Psoas muscle (tissue), 8 donors: ENCODE data around the gene SASH3. TPM values are rescaled to one million over a fixed set of nuclear protein-coding genes. Genes with fewer than 3 reads are reported as not detected.

Experiments
- ATAC-seq, 4 donors: fragments of 200-7000 bp; cut with Tn5 transposase; one replicate each; pipeline ENCODE4 v1.9.1; 2020; ENCODE audit warnings: moderate library complexity in 3 of 4, mild to moderate bottlenecking in 2 of 4
- DNase-seq, 2 donors: peaks; one replicate each; pipeline ENCODE4 v3.0.0-alpha.2; 2020
- H3K27ac ChIP-seq: fragments of 200-600 bp; one replicate; pipeline ENCODE4 v1.8.0; 2022
- H3K27me3 ChIP-seq, 3 donors: fragments of 200-600 bp in 1 of 3; one replicate each; pipeline versions ENCODE4 v1.6.1 to v1.8.0; 2013 to 2022; ENCODE audit warnings: low read length in 2 of 3, mild to moderate bottlenecking in 2 of 3, moderate library complexity in 1 of 3; ENCODE audit not compliant: insufficient read depth in 3 of 3
- H3K36me3 ChIP-seq, 2 donors: fragments of 200-600 bp in 1 of 2; one replicate each; pipeline versions ENCODE4 v1.6.1 to v1.8.0; 2013 to 2022; ENCODE audit warnings: low read depth in 1 of 2, mild to moderate bottlenecking in 1 of 2, moderate library complexity in 1 of 2; ENCODE audit not compliant: insufficient read depth in 1 of 2
- H3K4me1 ChIP-seq: fragments of 200-600 bp; one replicate; pipeline ENCODE4 v1.8.0; 2022
- H3K4me3 ChIP-seq: fragments of 200-600 bp; one replicate; pipeline ENCODE4 v1.8.0; 2022; ENCODE audit warnings: mild to moderate bottlenecking
- H3K9me3 ChIP-seq: fragments of 200-600 bp; one replicate; pipeline ENCODE4 v1.8.0; 2022
- CTCF ChIP-seq: fragments of 200-600 bp; IDR thresholded peaks from one replicate; pipeline ENCODE4 v1.8.0; 2022; ENCODE audit warnings: antibody characterized with exemption
- WGBS, 3 donors: extraction: QIAGEN DNeasy Blood & Tissue Kit; methylation state at CpG; one replicate each; pipeline versions ENCODE4 v1.1.6 to v1.1.7; 2013; 5-methylcytosine and 5-hydroxymethylcytosine counted together
- intact Hi-C, 2 donors: fragments of 100-400 bp; cut with DNase I; formaldehyde crosslinking; loops; one replicate each; pipeline versions ENCODE4 v1.11.0 to v1.14.2; 2022
- polyA plus RNA-seq, 3 donors: library from polyadenylated mRNA; stranded (reverse); fragments of 200-250 nt; gene quantifications; one replicate each; pipeline ENCODE4 v1.2.3, GENCODE V29; 2013
- total RNA-seq, 4 donors: library from RNA; stranded (reverse); fragmentation: NEBNext Ultra II Directional in 2 of 4; extraction: Animal tissue kit (Norgen Biotek cat#: 25700) in 2 of 4; gene quantifications; one replicate each; pipeline versions ENCODE4 v1.2.1 to v1.2.4, GENCODE V29; 2021 to 2023
- donor health status: healthy with polysubstance abuse.
- donor health status: DM: no; HTN: no; CAD: no; lungs with moderate emphysema.
- donor health status: Bipolar disorder and iron deficiency.
- donor health status: healthy.
- donor health status: DM: yes; HTN: yes; CAD: no.
- donor health status: DM: no; HTN: no; CAD: no.
- donor health status: DM: no; HTN: no; CAD: no.
- donor health status: DM: yes; HTN: yes; CAD: no.

Gene SASH3
- total and polyA plus RNA-seq, 7 donors: 0.58 to 2.5 (median 2.2) TPM

GRCh38 chrX:129788527-129788926 is 8.8 kb downstream of the SASH3 start:
- Histone ChIP-seq H3K27me3 (peaks cover 0 to 5% (median 0%) of the 10 kb centered on the region in 3 donors), H3K9me3 (no peaks in the 10 kb centered on the region), H3K36me3 (no peaks in the 10 kb centered on the region), H3K27ac (no peak overlapping the region), H3K4me1 (no peaks in the 10 kb centered on the region), H3K4me3 (no peak overlapping the region)
- WGBS, 3 donors: 72 to 92% (median 89%) methylated on average over 2 to 6 of the region's 6 CpGs
- intact Hi-C loops: no loop called here
- no peak for ATAC-seq
- no peak for DNase-seq
- TF ChIP-seq CTCF: no peak

- DNase-seq: no peak
- no peaks in the 10 kb centered on the region for H3K36me3 ChIP-seq
- H3K9me3 ChIP-seq: no peaks in the 10 kb centered on the region
- intact Hi-C loops: no loop called here
- no peak for TF ChIP-seq CTCF
- ATAC-seq: no peak
- H3K4me3 ChIP-seq: no peak overlapping the region
- peaks cover 0 to 6% (median 0%) of the 10 kb centered on the region in 3 donors for H3K27me3 ChIP-seq
- no peaks in the 10 kb centered on the region for H3K4me1 ChIP-seq
- no peak overlapping the region for H3K27ac ChIP-seq
- 81 to 93% (median 84%) methylated on average over 3 of the region's 3 CpGs for WGBS, 3 donors
These were observed 10.4 kb downstream of the SASH3 start for GRCh38 chrX:129790146-129790545.

- intact Hi-C loops: no loop called here
- DNase-seq (no peak), ATAC-seq (no peak)
- no peak for TF ChIP-seq CTCF
- Histone ChIP-seq H3K27me3 (peaks cover 0 to 6% (median 0%) of the 10 kb centered on the region in 3 donors), H3K36me3 (no peaks in the 10 kb centered on the region), H3K27ac (no peak overlapping the region), H3K4me1 (no peaks in the 10 kb centered on the region), H3K9me3 (no peaks in the 10 kb centered on the region), H3K4me3 (no peak overlapping the region)
- WGBS, 3 donors: 81 to 93% (median 90%) methylated on average over 8 to 9 of the region's 9 CpGs
These were observed 11.1 kb downstream of the SASH3 start for GRCh38 chrX:129790808-129791207.

- WGBS, 3 donors: 83 to 93% (median 93%) methylated on average over 8 of the region's 8 CpGs
- Histone ChIP-seq H3K27ac (no peak overlapping the region), H3K4me1 (no peaks in the 10 kb centered on the region), H3K9me3 (no peaks in the 10 kb centered on the region), H3K36me3 (no peaks in the 10 kb centered on the region), H3K4me3 (no peak overlapping the region), H3K27me3 (peaks cover 0 to 6% (median 0%) of the 10 kb centered on the region in 3 donors)
- intact Hi-C loops: no loop called here
- TF ChIP-seq CTCF: no peak
- ATAC-seq: no peak
- no peak for DNase-seq
These were observed 11.6 kb downstream of the SASH3 start for GRCh38 chrX:129791336-129791735.

- H3K27me3 ChIP-seq: peaks cover 0 to 6% (median 0%) of the 10 kb centered on the region in 3 donors
- H3K27ac ChIP-seq: no peak overlapping the region
- H3K9me3 ChIP-seq: no peaks in the 10 kb centered on the region
- H3K36me3 ChIP-seq: no peaks in the 10 kb centered on the region
- no peak overlapping the region for H3K4me3 ChIP-seq
- no peak for DNase-seq
- H3K4me1 ChIP-seq: no peaks in the 10 kb centered on the region
- TF ChIP-seq CTCF: no peak
- ATAC-seq: no peak
- 68 to 72% (median 69%) methylated on average over 8 to 11 of the region's 11 CpGs for WGBS, 3 donors
- intact Hi-C loops: no loop called here
These were observed 12.3 kb downstream of the SASH3 start for GRCh38 chrX:129791961-129792570.
